Peyer's patch (tissue), 4 donors: ENCODE measurements around the gene FAM24B.

ENCODE experiments used
- CTCF ChIP-seq, 6 experiments: fragments of 450-650 bp in 4 of 6; fragments of 200-600 bp in 2 of 6; sonication (generic) in 1 of 6; IDR thresholded peaks; one replicate each; pipeline ENCODE4 v1.5.1; 2017 to 2019; ENCODE audit warnings: antibody characterized with exemption in 6 of 6, mild to moderate bottlenecking in 3 of 6, moderate library complexity in 1 of 6
- POLR2A ChIP-seq, 2 donors: fragments of 450-650 bp; IDR thresholded peaks; one replicate each; pipeline ENCODE4 v1.5.1; 2017; ENCODE audit warnings: antibody characterized with exemption in 2 of 2, mild to moderate bottlenecking in 2 of 2, moderate library complexity in 2 of 2

GRCh38 chr10:122911889-122912484, 32.6 kb upstream of the FAM24B start:
- no peak for TF ChIP-seq CTCF (IDR thresholded peaks at IDR 0.05)
- no peak for TF ChIP-seq POLR2A (IDR thresholded peaks at IDR 0.05)
